HEK293T (cell line): ENCODE measurements around the gene STRIP1.
A peak's percentile ranks its signal among the peaks of the same experiment; 100 is the strongest.

Source experiments
- CTCF ChIA-PET: fragments of 350-600 bp; formaldehyde crosslinking; extraction: SDS; loops from one replicate; lab custom pipeline; 2021; ENCODE audit warnings: antibody characterized with exemption, inconsistent platforms; lab: Yijun Ruan, JAX
- POLR2A ChIA-PET: fragments of 350-600 bp; formaldehyde crosslinking; extraction: SDS; loops from one replicate; lab custom pipeline; 2020; ENCODE audit warnings: antibody characterized with exemption, inconsistent platforms; lab: Yijun Ruan, JAX
- DNase-seq: peaks from one replicate; pipeline ENCODE4 v3.0.0; 2012; ENCODE audit warnings: mixed read lengths; ENCODE audit errors: extremely low spot score
- ARNT ChIP-seq: fragments of 450-650 bp; IDR thresholded peaks from 2 replicates; pipeline ENCODE4 v1.6.1; 2017; ENCODE audit warnings: mild to moderate bottlenecking
- BHLHE40 ChIP-seq: fragments of 450-650 bp; IDR thresholded peaks from 2 replicates; pipeline ENCODE4 v1.6.1; 2016; ENCODE audit warnings: mild to moderate bottlenecking, moderate library complexity, borderline replicate concordance
- CTBP1 ChIP-seq: fragments of 450-650 bp; IDR thresholded peaks from 2 replicates; pipeline ENCODE4 v1.6.1; 2016; ENCODE audit warnings: borderline replicate concordance
- ELF4 ChIP-seq: fragments of 450-650 bp; IDR thresholded peaks from 2 replicates; pipeline ENCODE4 v1.6.1; 2017; ENCODE audit warnings: antibody characterized with exemption
- FOXA1 ChIP-seq: fragments of 450-650 bp; IDR thresholded peaks from 2 replicates; pipeline ENCODE4 v1.6.1; 2016; ENCODE audit warnings: mild to moderate bottlenecking
- FOXK2 ChIP-seq: fragments of 450-650 bp; IDR thresholded peaks from 2 replicates; pipeline ENCODE4 v1.6.1; 2016; ENCODE audit warnings: mild to moderate bottlenecking
- FOXM1 ChIP-seq: fragments of 450-650 bp; IDR thresholded peaks from 2 replicates; pipeline ENCODE4 v1.6.1; 2017; ENCODE audit warnings: mild to moderate bottlenecking, borderline replicate concordance
- HDGF ChIP-seq: fragments of 450-650 bp; IDR thresholded peaks from 2 replicates; pipeline ENCODE4 v1.6.1; 2017; ENCODE audit warnings: antibody characterized with exemption, borderline replicate concordance
- L3MBTL2 ChIP-seq: fragments of 450-650 bp; conservative IDR thresholded peaks from 2 replicates; pipeline ENCODE4 v1.6.1; 2016; ENCODE audit warnings: mild to moderate bottlenecking
- LEF1 ChIP-seq: fragments of 450-650 bp; IDR thresholded peaks from 2 replicates; pipeline ENCODE4 v1.6.1; 2017; ENCODE audit warnings: mild to moderate bottlenecking, borderline replicate concordance
- NFRKB ChIP-seq: fragments of 450-650 bp; IDR thresholded peaks from 2 replicates; pipeline ENCODE4 v1.6.1; 2016; ENCODE audit warnings: mild to moderate bottlenecking, moderate library complexity
- SP1 ChIP-seq: fragments of 450-650 bp; IDR thresholded peaks from 2 replicates; pipeline ENCODE4 v1.6.1; 2017
- SUZ12 ChIP-seq: fragments of 450-650 bp; IDR thresholded peaks from 2 replicates; pipeline ENCODE4 v1.6.1; 2016; ENCODE audit warnings: mild to moderate bottlenecking
- TARDBP ChIP-seq: fragments of 450-650 bp; IDR thresholded peaks from 2 replicates; pipeline ENCODE4 v1.6.1; 2016
- ZNF384 ChIP-seq: fragments of 450-650 bp; IDR thresholded peaks from 2 replicates; pipeline ENCODE4 v1.6.1; 2016
- TF ChIP-seq, protein P1 (sequence below): fragments of 450-650 bp; IDR thresholded peaks from 2 replicates; pipeline ENCODE4 v1.6.1; 2016

The STRIP1 gene

DNA sequence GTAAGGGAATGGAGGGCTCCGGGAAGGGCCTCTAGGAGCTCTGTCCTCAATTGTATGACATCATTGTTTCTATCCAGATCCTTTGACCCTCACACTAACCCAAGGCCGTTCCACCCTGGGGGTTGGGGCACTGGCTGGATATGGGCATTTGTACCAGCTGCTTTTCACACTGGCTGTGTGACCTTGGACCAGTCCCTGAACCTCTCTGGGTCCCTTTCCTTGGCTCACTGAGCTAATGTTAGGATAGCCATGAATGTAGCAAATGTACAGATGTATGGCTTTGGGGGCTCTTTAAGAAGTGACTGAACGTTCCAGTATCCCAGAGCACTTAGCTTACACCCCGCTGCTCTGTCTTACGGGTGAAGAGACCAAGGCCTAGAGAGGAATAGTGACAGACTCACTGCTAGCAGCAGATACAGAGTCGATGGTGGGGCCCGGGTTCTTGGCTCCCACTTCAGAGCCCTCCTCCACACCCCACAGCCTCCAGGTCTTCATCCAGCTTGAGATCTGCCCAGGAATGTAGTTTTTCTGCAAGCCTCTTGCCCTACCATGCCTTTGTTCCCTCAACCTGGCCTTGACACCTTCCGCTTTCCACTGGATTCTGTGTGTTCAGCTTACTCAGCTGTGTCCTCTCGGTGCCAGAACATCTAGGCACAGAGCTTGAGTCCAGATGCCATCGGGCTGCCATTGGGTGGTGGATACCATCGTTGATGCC is 63.2 kb downstream of the STRIP1 start:
- DNase-seq, result no peak
- TF ChIP-seq FOXM1 (no peak), SP1 (no peak), L3MBTL2 (no peak), SUZ12 (no peak), BHLHE40 (no peak), NFRKB (no peak), HDGF (no peak), LEF1 (no peak), ZNF384 (no peak), ARNT (no peak), TARDBP (no peak), ELF4 (no peak), CTBP1 (no peak), FOXA1 (no peak), FOXK2 (no peak)
- TF ChIP-seq, protein P1, sequence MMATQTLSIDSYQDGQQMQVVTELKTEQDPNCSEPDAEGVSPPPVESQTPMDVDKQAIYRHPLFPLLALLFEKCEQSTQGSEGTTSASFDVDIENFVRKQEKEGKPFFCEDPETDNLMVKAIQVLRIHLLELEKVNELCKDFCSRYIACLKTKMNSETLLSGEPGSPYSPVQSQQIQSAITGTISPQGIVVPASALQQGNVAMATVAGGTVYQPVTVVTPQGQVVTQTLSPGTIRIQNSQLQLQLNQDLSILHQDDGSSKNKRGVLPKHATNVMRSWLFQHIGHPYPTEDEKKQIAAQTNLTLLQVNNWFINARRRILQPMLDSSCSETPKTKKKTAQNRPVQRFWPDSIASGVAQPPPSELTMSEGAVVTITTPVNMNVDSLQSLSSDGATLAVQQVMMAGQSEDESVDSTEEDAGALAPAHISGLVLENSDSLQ, result no peak
- CTCF ChIA-PET, result interaction anchor here (1.5 to 3.3 kb wide), 4 partner anchors 8 to 363 kb away, joined by 4 to 23 read pairs (median 6); no protein-coding TSS in a partner anchor
- POLR2A ChIA-PET, result no interaction called here

- no peak for TF ChIP-seq SP1
- no peak for TF ChIP-seq LEF1
- TF ChIP-seq CTBP1, result no peak
- no peak for TF ChIP-seq TARDBP
- TF ChIP-seq NFRKB, result no peak
- no peak for TF ChIP-seq L3MBTL2
- CTCF ChIA-PET, result interaction anchor here (1.5 to 3.3 kb wide), 3 partner anchors 10 to 362 kb away, joined by 4 to 23 read pairs (median 7); no protein-coding TSS in a partner anchor
These were observed 64.0 kb downstream of the STRIP1 start for GRCh38 chr1:110098222-110099026.

GRCh38 chr1:110100335-110100734 is 65.9 kb downstream of the STRIP1 start:
- TF ChIP-seq FOXM1, result no peak
- no peak for TF ChIP-seq FOXK2
- TF ChIP-seq, protein P1, result peak; percentile 16; the same call in 1 of the 2 replicates
- no peak for TF ChIP-seq L3MBTL2
- POLR2A ChIA-PET, result interaction anchor here (1.0 to 1.5 kb wide), 4 partner anchors 10 to 239 kb away, joined by 3 to 5 read pairs (median 4); partner anchors contain the start of genes RBM15 and STRIP1
- CTCF ChIA-PET, result interaction anchor here (0.7 to 7.9 kb wide), 4 partner anchors 11 to 40 kb away, joined by 3 to 104 read pairs (median 7); no protein-coding TSS in a partner anchor

More at GRCh38 chr1:110098222-110099026, 64.0 kb downstream of the STRIP1 start:
- POLR2A ChIA-PET, result no interaction called here
- DNase-seq, result no peak

GRCh38 chr1:110102081-110102480 is 67.7 kb downstream of the STRIP1 start:
- DNase-seq, result no peak
- TF ChIP-seq TARDBP (no peak), BHLHE40 (no peak), FOXA1 (no peak), L3MBTL2 (no peak), HDGF (no peak), ARNT (no peak), ZNF384 (no peak), FOXK2 (no peak), CTBP1 (no peak), ELF4 (no peak), NFRKB (no peak), FOXM1 (no peak), SP1 (no peak), SUZ12 (no peak), LEF1 (no peak)
- TF ChIP-seq, protein P1, result no peak
- CTCF ChIA-PET, result interaction anchor here (1.5 to 7.9 kb wide), 4 partner anchors 13 to 49 kb away, joined by 5 to 104 read pairs (median 21); no protein-coding TSS in a partner anchor
- POLR2A ChIA-PET, result no interaction called here

More at GRCh38 chr1:110100335-110100734, 65.9 kb downstream of the STRIP1 start:
- DNase-seq, result no peak
